Melanocyte of skin (primary cell): ENCODE results near the gene ALOX12. TPM values are rescaled to one million over a fixed set of nuclear protein-coding genes. Genes with fewer than 3 reads are reported as not detected.

Experiments used
- small RNA-seq, 2 donors: library from RNA; depleted of rRNA; stranded (forward); fragments of <200 nt; gene quantifications; one replicate each; pipeline ENCODE3, GENCODE V24; 2012
- total RNA-seq, 2 donors: library from RNA; depleted of rRNA; stranded (reverse); fragments of >200 nt; gene quantifications; 2 replicates each; pipeline ENCODE4 v1.2.3, GENCODE V29; 2012

The ALOX12 gene, protein sequence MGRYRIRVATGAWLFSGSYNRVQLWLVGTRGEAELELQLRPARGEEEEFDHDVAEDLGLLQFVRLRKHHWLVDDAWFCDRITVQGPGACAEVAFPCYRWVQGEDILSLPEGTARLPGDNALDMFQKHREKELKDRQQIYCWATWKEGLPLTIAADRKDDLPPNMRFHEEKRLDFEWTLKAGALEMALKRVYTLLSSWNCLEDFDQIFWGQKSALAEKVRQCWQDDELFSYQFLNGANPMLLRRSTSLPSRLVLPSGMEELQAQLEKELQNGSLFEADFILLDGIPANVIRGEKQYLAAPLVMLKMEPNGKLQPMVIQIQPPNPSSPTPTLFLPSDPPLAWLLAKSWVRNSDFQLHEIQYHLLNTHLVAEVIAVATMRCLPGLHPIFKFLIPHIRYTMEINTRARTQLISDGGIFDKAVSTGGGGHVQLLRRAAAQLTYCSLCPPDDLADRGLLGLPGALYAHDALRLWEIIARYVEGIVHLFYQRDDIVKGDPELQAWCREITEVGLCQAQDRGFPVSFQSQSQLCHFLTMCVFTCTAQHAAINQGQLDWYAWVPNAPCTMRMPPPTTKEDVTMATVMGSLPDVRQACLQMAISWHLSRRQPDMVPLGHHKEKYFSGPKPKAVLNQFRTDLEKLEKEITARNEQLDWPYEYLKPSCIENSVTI
- not detected for total RNA-seq

DNA sequence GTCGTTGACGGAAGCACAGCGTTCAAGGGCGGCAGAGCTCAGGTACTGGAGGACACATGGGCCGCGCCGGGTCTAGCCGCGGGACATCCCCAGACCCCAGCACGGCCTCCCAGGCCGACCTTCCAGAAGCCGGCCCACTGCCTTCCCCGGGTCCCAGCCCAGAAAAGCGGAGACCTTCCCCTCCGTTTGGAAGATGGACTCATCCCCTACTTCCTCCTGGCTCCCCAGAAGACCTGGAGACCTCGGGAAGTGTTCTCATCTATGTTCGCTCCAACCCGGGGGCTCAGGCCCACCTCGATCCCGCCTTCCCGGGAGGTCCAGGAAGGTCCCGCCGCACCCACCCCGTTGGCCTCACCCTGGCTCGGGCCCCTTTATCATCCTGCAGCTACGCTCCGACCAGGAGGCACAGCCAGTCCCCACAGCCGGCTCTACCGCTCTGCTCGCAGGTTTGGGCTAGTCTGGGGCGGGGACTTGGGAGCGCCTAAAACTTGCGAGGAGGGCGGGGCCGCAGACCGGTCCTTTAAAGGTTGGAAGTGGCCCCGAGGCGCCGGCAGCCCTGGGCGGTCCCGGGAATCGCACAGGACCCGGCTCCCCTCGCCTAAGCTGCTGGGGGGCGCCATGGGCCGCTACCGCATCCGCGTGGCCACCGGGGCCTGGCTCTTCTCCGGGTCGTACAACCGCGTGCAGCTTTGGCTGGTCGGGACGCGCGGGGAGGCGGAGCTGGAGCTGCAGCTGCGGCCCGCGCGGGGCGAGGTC is at the start of gene ALOX12:
Gene ALOX12 (plus strand): TSS at position 550 of the 756 bp plus-strand sequence. CDS start 69 bp downstream, at position 619.

DNA sequence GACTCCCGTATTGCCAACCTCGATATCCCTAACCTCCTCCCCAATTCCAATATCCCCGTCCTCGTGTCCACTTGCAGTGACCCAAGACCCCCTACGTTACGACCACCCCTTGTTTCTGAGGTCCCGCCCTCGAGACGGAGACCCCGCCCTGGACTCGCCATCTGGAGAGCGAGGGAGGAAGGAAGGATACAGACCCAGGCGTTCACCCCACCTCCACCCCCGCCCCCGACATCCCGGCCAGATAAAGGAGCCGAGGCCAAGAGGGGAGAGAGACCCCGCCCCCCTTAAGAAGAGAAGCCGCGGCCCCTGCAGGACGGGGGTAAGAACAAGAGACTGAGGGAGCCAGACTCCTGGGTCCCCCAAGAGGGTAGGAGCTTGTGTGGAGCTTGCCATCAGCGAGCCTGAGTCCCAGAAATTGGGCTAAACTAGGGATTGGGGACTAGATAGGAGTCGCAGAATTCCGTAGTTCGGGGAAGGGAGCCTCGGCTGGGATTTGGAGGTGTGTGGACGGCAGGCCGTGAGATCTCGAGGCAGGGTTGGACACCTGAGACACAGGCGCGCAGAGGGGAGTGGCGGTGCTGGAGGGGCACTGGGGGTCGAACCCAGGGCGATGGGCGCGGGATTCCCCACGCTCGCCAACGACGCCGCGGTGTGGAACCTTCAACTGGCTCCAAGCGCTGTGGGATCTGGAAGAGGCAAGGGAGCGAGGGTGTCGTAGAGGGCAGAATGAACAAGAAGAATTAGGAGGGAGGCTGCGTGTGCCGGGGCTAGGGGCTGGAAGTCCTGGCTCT is 27.1 kb downstream of the ALOX12 start, which contains the start of gene BCL6B:
Gene BCL6B (plus strand): TSS at position 270 of the 791 bp plus-strand sequence. CDS start 622 bp downstream, outside the sequence.

DNA sequence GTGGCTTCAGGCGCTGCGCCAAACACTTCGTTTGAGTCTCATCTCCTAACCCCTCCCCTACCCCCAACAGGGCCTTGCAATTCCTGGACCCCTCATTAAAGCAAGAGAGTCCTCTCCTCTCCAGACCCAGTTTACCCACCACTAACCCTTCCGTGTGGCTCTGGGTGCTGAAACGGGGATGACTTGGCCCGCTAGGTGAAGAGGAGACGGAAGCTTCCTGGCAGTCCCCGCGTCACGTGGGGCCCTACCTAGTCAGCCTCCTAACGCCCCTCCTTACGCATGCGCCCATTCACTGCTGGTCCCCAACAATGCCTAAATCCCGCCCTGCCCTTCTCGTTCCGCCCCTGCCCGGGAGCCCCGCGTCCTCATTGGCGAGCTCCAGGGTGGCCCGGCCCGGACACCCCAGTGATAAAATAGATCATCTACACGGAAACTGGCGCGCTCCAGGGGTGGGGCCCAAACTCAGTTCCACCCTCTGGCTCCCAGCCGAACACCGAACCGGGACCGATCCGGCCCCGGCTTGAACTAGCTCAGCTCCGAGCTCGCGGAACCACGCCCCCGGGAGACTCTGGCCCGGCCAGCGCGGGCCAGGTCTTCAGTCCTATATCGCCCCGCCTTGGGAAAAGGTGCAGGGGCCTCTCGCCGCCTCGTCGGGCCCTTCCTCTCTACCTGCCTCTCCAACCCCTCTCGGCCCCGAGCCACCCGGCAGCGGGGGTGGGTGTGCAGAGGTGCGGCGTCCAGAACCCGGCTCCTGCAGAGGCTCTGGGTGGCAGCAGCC is 39.9 kb downstream of the ALOX12 start, which contains the start of gene SLC16A13:
Gene SLC16A13 (plus strand): TSS at position 425 of the 778 bp plus-strand sequence. CDS start 368 bp downstream, outside the sequence.

GRCh38 chr17:7043497-7044198 is 47.8 kb downstream of the ALOX12 start, which contains the start of gene SLC16A11:
SLC16A11 (minus strand) TSS chr17:7044092; CDS start chr17:7043513, 579 bp downstream.

Small RNA genes within 50 kb of the gene (small RNA-seq; reads per million reads assigned to genes)
- 0 to 0.23 reads per million in 2 donors for gene AC120057.1

Other genes with a start within 250 kb of the ALOX12 start
- gene XAF1, start 240.0 kb upstream of the ALOX12 start, total RNA-seq, result 100 to 1,000 TPM; 215 to 239 TPM
- gene FBXO39, start 219.8 kb upstream of the ALOX12 start, total RNA-seq, result 1 to 10 TPM in 1 of 2 donors, under 1 TPM in 1; 1.00 to 1.0 TPM
- not detected for gene TEKT1, start 164.3 kb upstream of the ALOX12 start, total RNA-seq
- gene RNASEK, start 16.6 kb downstream of the ALOX12 start, total RNA-seq, result 10 to 100 TPM; 87.2 to 90.5 TPM
- gene BCL6B, start 27.0 kb downstream of the ALOX12 start, total RNA-seq, result not detected
- gene SLC16A13, start 40.0 kb downstream of the ALOX12 start, total RNA-seq, result 1 to 10 TPM in 1 of 2 donors, under 1 TPM in 1; 1.00 to 1.4 TPM
- gene SLC16A11, start 48.0 kb downstream of the ALOX12 start, total RNA-seq, result under 1 TPM in 1 of 2 donors, not detected in 1; under 0.01 TPM
- not detected for gene CLEC10A, start 84.2 kb downstream of the ALOX12 start, total RNA-seq
- gene ASGR2, start 118.8 kb downstream of the ALOX12 start, total RNA-seq, result not detected
- under 1 TPM; 0.33 to 0.34 TPM for gene ASGR1, start 183.3 kb downstream of the ALOX12 start, total RNA-seq
- gene DLG4, start 223.8 kb downstream of the ALOX12 start, total RNA-seq, result 1 to 10 TPM; 6.2 to 9.7 TPM
- 100 to 1,000 TPM in 1 of 2 donors, 10 to 100 TPM in 1; 86.6 to 149 TPM for gene ACADVL, start 223.9 kb downstream of the ALOX12 start, total RNA-seq
- 100 to 1,000 TPM in 1 of 2 donors, 10 to 100 TPM in 1; 98.6 to 107 TPM for gene DVL2, start 238.5 kb downstream of the ALOX12 start, total RNA-seq
- 10 to 100 TPM; 65.7 to 80.9 TPM for gene PHF23, start 243.4 kb downstream of the ALOX12 start, total RNA-seq
- 100 to 1,000 TPM; 165 to 225 TPM for gene GABARAP, start 246.4 kb downstream of the ALOX12 start, total RNA-seq